GM19455 (cell line): Measurements from ENCODE around the gene TMOD3.
"Not testable (repeated sequence)": the region's sequence is repeated elsewhere in the genome, so short reads cannot be mapped to it uniquely, and the experiment has no call there.

Source experiments
- ATAC-seq: cut with Tn5 transposase; IDR thresholded peaks from one replicate; pipeline ENCODE4 v1.9.1; 2021; ENCODE audit not compliant: unreplicated experiment

Gene TMOD3

GRCh38 chr15:51863131-51863530, 33.7 kb downstream of the TMOD3 start:
- no peak for ATAC-seq

DNA sequence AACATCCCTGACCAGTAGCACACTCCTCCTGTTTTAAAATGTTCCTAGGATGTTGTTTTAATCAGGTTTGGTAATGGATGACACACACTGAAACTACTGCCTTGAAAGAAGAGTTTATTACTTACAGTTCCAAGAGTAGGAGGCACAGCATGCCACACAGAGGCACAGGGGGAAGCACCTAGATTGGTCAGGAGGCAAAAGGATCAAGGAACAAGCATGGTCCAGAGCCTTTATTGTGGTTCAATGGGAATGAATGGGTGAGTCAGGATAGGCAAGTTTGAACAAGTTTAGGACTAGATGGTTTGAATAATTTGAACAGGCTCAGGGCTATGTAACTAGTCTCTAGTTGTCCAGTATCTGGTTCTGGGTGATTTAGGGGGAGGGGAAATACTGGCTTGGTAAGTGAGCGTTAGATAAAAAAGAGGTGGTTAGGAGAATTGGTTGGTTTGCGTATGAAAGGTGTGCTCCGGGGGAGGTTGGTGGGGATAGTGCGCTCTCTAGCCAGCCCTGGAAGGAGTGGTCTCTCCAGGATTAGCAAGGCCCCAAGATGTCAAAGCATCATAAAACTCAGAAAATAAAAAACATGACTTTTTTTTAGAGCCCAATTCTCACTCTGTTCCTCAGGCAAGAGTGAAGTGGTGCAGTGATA, 35.1 kb downstream of the TMOD3 start:
- ATAC-seq: no peak

- no peak for ATAC-seq
These were observed 35.9 kb downstream of the TMOD3 start for GRCh38 chr15:51865317-51865716.

GRCh38 chr15:51866161-51866560, 36.7 kb downstream of the TMOD3 start:
- no peak for ATAC-seq

DNA sequence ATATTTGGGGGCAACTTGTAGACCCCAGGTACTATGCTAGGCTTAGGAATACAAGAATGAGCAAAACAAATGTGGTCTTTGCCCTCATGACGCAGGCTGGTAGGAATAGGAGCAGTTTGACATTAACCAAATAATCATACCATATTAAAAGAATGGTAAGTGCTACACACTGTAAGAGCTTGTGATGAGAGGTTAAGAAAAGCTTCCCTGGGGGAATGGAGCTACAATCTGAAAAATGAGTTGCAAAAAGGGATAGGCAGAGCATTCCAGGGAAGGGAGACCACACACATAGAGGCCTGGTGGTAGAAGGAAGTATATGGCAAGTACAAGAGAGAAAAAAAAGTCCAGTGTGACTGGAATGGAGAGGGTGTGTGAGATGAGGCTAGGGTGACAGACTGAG, 37.3 kb downstream of the TMOD3 start:
- no peak for ATAC-seq

DNA sequence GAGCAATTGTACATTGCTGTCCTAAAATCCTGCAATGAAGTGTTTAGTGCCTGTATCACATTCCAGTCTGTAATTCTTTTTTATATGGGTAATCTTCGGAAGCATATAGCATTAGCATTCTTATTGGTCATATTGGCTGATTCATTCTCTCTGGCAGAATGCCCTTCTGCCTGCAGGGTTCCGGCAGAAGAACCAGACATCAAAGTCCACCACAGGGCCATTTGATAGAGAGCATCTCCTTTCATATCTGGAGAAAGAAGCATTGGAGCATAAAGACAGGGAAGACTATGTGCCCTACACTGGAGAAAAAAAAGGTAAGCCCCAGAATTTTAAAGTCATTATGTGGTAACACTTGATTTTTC, 39.6 kb downstream of the TMOD3 start:
- ATAC-seq: no peak

DNA sequence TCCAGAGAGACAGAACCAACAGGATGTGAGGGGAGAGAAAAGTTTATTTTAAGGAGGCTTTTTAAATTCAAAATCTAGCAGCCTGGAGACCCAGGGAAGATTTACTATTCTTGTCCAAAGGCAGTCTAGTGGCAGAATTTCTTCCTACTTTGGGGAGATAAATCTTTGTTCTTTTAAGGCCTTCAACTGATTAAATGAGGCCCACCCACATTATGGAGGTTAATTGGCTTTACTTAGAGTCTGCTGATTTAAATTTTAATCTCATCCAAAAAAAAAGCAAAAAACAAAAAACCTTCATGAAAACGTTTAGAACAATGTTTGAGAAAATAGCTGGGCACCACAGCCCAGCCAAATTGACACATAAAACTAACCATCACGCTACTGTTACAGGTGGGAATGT, 41.3 kb downstream of the TMOD3 start:
- no peak for ATAC-seq

DNA sequence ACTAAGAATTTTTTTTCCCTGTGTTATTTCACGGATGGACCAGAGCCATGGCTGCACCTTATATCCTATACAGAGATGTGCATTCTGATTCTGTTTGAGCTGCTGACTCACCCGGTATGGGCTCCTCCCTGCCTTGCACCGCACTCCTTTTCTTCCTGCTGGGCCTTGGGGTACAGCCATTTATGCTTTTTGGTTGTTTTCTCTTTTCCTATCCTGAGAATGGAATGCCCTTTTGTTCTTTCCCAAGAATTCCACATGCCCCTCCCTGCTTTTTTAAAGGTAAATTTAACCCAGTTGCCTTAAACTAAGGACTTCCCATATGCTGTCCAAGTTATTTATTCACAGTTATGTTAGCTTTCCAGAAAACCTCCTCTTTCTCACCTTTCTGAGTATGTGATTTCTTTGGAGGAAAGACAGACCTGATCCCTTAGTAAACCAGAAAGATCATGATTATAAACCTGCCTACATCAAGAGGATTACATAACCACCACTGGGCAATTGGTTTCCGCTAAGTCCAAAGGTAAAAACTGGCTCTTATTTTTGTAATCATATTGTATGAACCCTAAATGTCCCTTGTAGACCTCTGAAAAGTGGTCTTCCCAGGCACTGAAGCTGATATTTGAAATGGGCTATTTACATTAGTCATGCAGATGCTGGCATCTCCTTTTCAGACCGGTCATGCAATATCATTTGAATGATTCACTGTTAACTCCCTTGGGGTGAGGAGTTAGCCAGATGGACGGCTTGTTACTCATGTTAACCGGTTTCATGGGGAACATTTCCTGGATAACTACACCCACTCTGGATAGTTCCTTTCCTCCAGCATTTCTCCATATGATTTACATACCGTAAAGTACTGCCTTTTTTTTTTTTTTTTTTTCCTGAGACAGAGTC, 45.5 kb downstream of the TMOD3 start:
- no peak for ATAC-seq

DNA sequence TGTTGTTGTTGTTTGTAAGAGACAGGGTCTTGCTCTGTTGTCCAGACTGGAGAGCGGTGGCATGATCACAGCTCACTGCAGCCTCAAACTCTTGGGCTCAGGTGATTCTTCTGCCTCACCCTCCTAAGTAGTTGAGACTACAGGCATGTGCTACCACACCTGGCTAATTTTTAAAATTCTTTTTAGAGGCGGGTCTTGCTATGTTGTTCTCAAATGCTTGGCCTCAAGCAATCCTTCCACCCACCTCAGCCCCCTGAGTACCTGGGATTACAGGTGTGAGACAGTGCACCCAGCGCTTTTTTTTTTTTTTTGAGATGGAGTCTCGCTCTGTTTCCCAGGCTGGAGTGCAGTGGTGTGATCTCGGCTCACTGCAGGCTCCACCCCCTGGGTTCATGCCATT, 46.7 kb downstream of the TMOD3 start:
- ATAC-seq: no peak

DNA sequence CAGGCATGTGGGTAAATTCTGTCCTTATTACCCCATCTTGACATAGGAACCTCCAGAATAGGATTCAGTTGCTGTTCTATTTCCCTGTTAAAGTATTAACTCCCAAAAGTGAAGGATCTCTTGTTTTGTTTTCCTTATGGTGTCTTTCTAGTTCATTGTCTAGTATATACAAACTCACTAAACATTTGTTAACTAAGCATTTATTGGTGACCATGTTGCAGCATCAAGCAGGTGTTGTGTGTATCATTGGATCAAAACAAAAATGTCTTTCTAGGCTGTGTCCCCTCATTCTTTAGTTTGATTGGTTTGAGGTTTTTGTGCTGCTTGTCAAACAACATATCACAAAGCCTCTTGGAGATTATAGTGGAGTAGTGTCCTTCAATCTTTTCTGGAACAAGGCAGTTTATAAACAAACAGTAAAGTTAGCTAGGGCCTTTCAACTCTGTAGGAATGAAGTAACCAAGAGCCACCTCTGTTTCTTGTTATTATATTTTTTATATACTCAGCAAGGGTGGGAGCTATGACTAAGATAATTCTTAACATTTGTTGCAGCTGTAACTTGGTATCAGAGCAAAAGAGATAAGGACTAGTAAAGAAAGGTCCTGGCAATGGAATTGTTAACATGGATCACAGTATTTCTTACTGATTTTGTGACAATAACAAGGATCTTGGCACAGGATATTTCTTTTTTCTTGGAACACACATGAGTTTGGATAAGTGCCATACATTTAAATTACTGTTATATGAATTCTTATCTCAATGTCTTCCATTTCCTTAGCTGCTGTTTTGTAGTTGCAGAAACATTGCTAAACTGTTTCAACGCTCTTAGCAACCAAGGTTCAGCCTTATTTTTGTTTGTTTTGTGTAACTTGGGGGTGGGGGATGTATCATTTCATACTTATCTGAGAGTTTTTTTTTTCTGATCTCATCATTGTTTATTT, 49.3 kb downstream of the TMOD3 start:
- ATAC-seq: no peak

GRCh38 chr15:51879555-51879954, 50.1 kb downstream of the TMOD3 start:
- ATAC-seq: no peak

DNA sequence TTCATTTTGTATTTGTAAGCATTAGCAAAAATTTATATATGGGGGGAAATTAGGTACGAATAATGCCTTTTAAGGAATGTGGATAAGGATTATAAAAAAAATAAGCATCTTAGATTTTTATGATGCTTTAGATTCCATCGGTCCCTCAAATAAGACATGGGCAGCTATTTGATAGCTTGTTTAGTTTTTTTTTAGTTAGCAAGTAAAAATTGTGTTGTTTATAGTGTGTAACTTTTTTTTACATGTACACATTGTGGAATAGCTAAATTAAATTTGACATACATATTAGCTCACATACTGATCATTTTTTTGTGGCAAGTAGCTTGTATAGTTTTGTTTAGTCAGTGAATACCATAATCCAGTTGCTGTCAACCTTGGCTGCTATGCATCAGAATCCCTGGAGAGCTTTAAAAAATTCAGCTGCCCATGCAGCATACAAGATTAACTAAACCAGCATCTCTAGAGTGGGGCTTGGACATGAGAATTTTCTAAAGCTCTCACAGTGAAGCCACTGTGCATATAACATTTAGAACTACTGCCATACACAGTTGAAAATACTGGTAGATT, 53.9 kb downstream of the TMOD3 start:
- ATAC-seq: no peak

GRCh38 chr15:51884041-51884440, 54.6 kb downstream of the TMOD3 start:
- ATAC-seq: no peak

GRCh38 chr15:51884517-51885236, 55.2 kb downstream of the TMOD3 start:
- no peak for ATAC-seq

GRCh38 chr15:51885758-51886157, 56.3 kb downstream of the TMOD3 start:
- not testable (repeated sequence) for ATAC-seq

GRCh38 chr15:51887887-51888592, 58.6 kb downstream of the TMOD3 start:
- no peak for ATAC-seq

- ATAC-seq: no peak
These were observed 59.2 kb downstream of the TMOD3 start for GRCh38 chr15:51888593-51889195.

- ATAC-seq: no peak
These were observed 60.0 kb downstream of the TMOD3 start for GRCh38 chr15:51889486-51889885.

DNA sequence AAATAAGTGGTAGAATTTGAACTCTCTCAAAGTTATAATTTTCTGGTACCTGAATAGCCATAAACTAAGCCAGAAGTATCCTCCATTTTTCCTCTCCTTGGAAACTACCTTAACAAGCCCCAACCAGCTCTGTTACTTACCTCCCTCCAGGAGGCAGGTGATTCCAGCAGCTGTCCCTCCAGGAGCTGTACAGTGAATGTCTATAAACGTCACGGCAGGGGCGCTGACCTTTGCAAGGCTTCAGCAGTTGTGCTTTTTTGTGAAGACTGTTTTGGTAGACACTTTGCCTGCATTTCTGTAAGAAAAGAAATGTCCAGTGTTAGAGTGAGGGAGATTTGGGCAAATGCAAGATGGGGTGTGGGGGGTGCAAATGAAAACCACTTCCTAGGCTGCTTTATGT, 75.0 kb downstream of the TMOD3 start:
- no peak for ATAC-seq
